B cell (primary cell): ENCODE measurements around the gene BHLHE23. TPM values are rescaled to one million over a fixed set of nuclear protein-coding genes. Genes with fewer than 3 reads are reported as not detected.

Experiments used
- ATAC-seq: fragments of 200-7000 bp; cut with Tn5 transposase; one replicate; pipeline ENCODE4 v1.10.0; 2021; ENCODE audit warnings: low read depth, mild to moderate bottlenecking, moderate number of reproducible peaks, moderate library complexity
- CTCF ChIA-PET: fragments of 350-600 bp; sonication (Branson Sonifier 250); formaldehyde crosslinking; loops from one replicate; lab custom pipeline; 2021; ENCODE audit warnings: antibody characterized with exemption, inconsistent platforms; lab: Charles Lee
- POLR2A ChIA-PET: fragments of 350-600 bp; sonication (Branson Sonifier 250); formaldehyde crosslinking; loops from one replicate; lab custom pipeline; 2021; ENCODE audit warnings: antibody characterized with exemption; lab: Charles Lee
- DNase-seq: peaks from one replicate; pipeline ENCODE4 v3.0.0; 2013
- H2AFZ ChIP-seq: 2 replicates; pipeline ENCODE4 v1.6.1; 2012; ENCODE audit warnings: mild to moderate bottlenecking, low read depth, low read length; ENCODE audit not compliant: insufficient read depth, poor library complexity, severe bottlenecking
- H3K27ac ChIP-seq, 2 donors: 1 replicate in 1 of 2; 2 replicates in 1 of 2; pipeline ENCODE4 v1.5.1; 2012 to 2013; ENCODE audit warnings: low read length in 2 of 2, mild to moderate bottlenecking in 2 of 2, moderate library complexity in 1 of 2
- H3K27me3 ChIP-seq, 4 experiments: fragments of 200-600 bp in 1 of 4; sonication (generic) in 1 of 4; replicated peaks in 1 of 4; 1 replicate in 2 of 4; 2 replicates in 2 of 4; pipeline versions ENCODE4 v1.6.1 to v1.7.0; 2013 to 2016; ENCODE audit warnings: low read length in 3 of 4, mild to moderate bottlenecking in 2 of 4, mixed read lengths in 1 of 4, moderate library complexity in 1 of 4; ENCODE audit not compliant: insufficient read depth in 4 of 4, control insufficient read depth in 3 of 4; ENCODE audit errors: control extremely low read depth in 1 of 4
- H3K36me3 ChIP-seq, 2 experiments: replicated peaks in 1 of 2; 1 replicate in 1 of 2; 2 replicates in 1 of 2; pipeline versions ENCODE4 v1.6.1 to v1.7.1; 2013; ENCODE audit warnings: low read length in 1 of 2; ENCODE audit not compliant: insufficient read depth in 2 of 2, control insufficient read depth in 1 of 2; ENCODE audit errors: control extremely low read depth in 1 of 2, extremely low read depth in 1 of 2
- H3K4me1 ChIP-seq, 2 donors: fragments of 200-600 bp in 1 of 2; sonication (generic) in 1 of 2; 1 replicate in 1 of 2; 2 replicates in 1 of 2; pipeline versions ENCODE4 v1.5.1 to v1.6.1; 2013 to 2017; ENCODE audit warnings: low read length in 2 of 2; ENCODE audit not compliant: control insufficient read depth in 2 of 2, insufficient read depth in 2 of 2
- H3K4me2 ChIP-seq: replicated peaks from 2 replicates; pipeline ENCODE3; 2012; ENCODE audit warnings: mild to moderate bottlenecking, low read depth, low read length; ENCODE audit not compliant: poor library complexity, severe bottlenecking
- H3K4me3 ChIP-seq, 5 experiments: fragments of 200-600 bp in 1 of 5; sonication (generic) in 1 of 5; 1 replicate in 3 of 5; 2 replicates in 2 of 5; pipeline versions ENCODE4 v1.5.1 to v1.7.0; 2011 to 2016; ENCODE audit warnings: low read length in 4 of 5, mild to moderate bottlenecking in 4 of 5, low read depth in 2 of 5, control low read depth in 1 of 5, moderate library complexity in 1 of 5; ENCODE audit not compliant: insufficient read depth in 1 of 5; ENCODE audit errors: control extremely low read depth in 1 of 5, extremely low read depth in 1 of 5
- H3K79me2 ChIP-seq: fragments of 200-600 bp; sonication (generic); one replicate; pipeline ENCODE4 v1.6.0; 2016; ENCODE audit warnings: low read length; ENCODE audit not compliant: control insufficient read depth, insufficient read depth
- H3K9ac ChIP-seq: fragments of 200-600 bp; sonication (generic); 2 replicates; pipeline ENCODE4 v1.6.1; 2017; ENCODE audit warnings: mild to moderate bottlenecking, low read length, moderate library complexity
- H3K9me3 ChIP-seq, 3 donors: one replicate each; pipeline versions ENCODE4 v1.6.1 to v1.7.1; 2013; ENCODE audit warnings: low read length in 2 of 3; ENCODE audit not compliant: control insufficient read depth in 2 of 3, insufficient read depth in 1 of 3; ENCODE audit errors: control extremely low read depth in 1 of 3
- H4K20me1 ChIP-seq: 2 replicates; pipeline ENCODE4 v1.6.0; 2012; ENCODE audit warnings: mild to moderate bottlenecking, low read length; ENCODE audit not compliant: insufficient read depth, control insufficient read depth, poor library complexity, severe bottlenecking
- H3K27ac Mint-ChIP-seq: one replicate; pipeline ENCODE4 v1.8.0; 2021; ENCODE audit warnings: mixed read lengths
- H3K27me3 Mint-ChIP-seq: one replicate; pipeline ENCODE4 v1.8.0; 2021; ENCODE audit warnings: mixed read lengths
- H3K4me1 Mint-ChIP-seq: one replicate; pipeline ENCODE4 v1.8.0; 2021; ENCODE audit warnings: mixed read lengths
- H3K4me3 Mint-ChIP-seq: one replicate; pipeline ENCODE4 v1.8.0; 2021; ENCODE audit warnings: mixed read lengths
- H3K9me3 Mint-ChIP-seq: one replicate; pipeline ENCODE4 v1.8.0; 2022; ENCODE audit warnings: mixed read lengths; ENCODE audit not compliant: insufficient read depth
- EZH2 ChIP-seq: IDR thresholded peaks from 2 replicates; pipeline ENCODE4 v1.6.1; 2012; ENCODE audit warnings: borderline replicate concordance, low read depth, mild to moderate bottlenecking, moderate library complexity, low read length; ENCODE audit not compliant: insufficient read depth, poor library complexity, severe bottlenecking
- WGBS: methylation state at CpG from one replicate; pipeline ENCODE4 v1.1.5; 2013; ENCODE audit warnings: missing lambda C conversion rate; ENCODE audit not compliant: insufficient coverage; 5-methylcytosine and 5-hydroxymethylcytosine counted together
- intact Hi-C: fragments of 100-400 bp; cut with micrococcal nuclease; formaldehyde crosslinking; loops from one replicate; pipeline ENCODE4 v1.10.0; 2022
- polyA plus RNA-seq: library from polyadenylated mRNA; depleted of rRNA; stranded (reverse); fragments of >200 nt; gene quantifications from 2 replicates; pipeline ENCODE4 v1.2.3, GENCODE V29; 2012
- total RNA-seq, 2 donors: library from RNA; stranded (reverse); fragments of 120-200 nt in 1 of 2; gene quantifications; 1 replicate in 1 of 2; 2 replicates in 1 of 2; pipeline versions ENCODE4 v1.2.3 to v1.2.4, GENCODE V29; 2013 to 2022
- TF ChIP-seq, protein P1 (sequence below): fragments of 200-600 bp; IDR thresholded peaks from one replicate; pipeline ENCODE4 v1.8.0; 2022; ENCODE audit warnings: antibody characterized with exemption, mild to moderate bottlenecking

BHLHE23 gene
- total and polyA plus RNA-seq, 2 donors (not counting 1 experiment from before 2014, with no cell fraction given): not detected

DNA sequence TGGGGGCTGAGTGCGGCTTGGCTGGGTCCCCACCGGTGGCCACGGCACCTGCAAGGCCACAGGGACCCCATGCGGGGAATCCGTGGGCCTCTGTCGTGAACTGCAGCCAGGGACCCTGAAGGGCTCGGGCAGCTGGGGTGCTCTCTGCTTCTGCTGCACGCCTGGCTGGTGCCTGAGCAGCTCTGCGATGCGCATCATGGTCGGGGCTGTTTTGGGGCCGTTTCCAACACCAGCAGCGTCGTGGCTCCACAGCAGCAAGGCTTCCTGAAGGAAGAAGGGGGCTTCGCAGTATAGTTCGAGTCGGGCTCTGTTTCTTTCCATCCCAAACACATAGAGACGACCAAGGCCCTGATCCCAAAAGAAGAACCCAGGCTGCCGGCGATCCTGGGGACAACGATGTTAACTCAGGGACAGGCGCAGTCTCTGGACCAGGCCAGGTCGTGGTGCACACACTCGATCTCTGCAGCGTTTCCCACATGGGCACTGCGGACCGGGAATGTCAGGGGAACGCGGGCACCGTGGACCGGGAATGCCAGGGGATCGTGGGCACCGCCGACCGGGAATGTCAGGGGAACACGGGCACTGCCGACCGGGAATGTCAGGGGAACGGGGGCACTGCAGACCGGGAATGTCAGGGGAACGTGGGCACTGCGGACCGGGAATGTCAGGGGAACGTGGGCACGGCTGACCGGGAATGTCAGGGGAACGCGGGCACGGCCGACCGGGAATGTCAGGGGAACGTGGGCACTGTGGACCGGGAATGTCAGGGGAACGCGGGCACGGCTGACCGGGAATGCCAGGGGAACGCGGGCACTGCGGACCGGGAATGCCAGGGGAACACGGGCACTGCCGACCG is 36.8 kb upstream of the BHLHE23 start:
- WGBS: 92% methylated on average over 64 of the region's 64 CpGs
- ChIA-PET POLR2A (no interaction called here), CTCF (no interaction called here)
- ATAC-seq: no peak
- intact Hi-C loops: no loop called here
- Histone ChIP-seq H3K4me1 (no peaks in the 10 kb centered on the region), H3K79me2 (no peaks in the 10 kb centered on the region), H3K4me2 (no peak overlapping the region), H4K20me1 (no peaks in the 10 kb centered on the region), H3K9ac (no peak overlapping the region), H2AFZ (no peak overlapping the region), H3K27ac (no peak overlapping the region), H3K27me3 (peaks cover 0 to 12% (median 3%) of the 10 kb centered on the region in 4 experiments), H3K9me3 (peaks cover 0 to 12% (median 0%) of the 10 kb centered on the region in 3 donors), H3K4me3 (no peak overlapping the region), H3K36me3 (no peaks in the 10 kb centered on the region)
- peaks cover 36% of the 10 kb centered on the region for H3K27me3 Mint-ChIP-seq
- no peak overlapping the region for H3K27ac Mint-ChIP-seq
- no peaks in the 10 kb centered on the region for H3K4me1 Mint-ChIP-seq
- H3K4me3 Mint-ChIP-seq: no peak overlapping the region
- no peaks in the 10 kb centered on the region for H3K9me3 Mint-ChIP-seq
- TF ChIP-seq, protein P1, sequence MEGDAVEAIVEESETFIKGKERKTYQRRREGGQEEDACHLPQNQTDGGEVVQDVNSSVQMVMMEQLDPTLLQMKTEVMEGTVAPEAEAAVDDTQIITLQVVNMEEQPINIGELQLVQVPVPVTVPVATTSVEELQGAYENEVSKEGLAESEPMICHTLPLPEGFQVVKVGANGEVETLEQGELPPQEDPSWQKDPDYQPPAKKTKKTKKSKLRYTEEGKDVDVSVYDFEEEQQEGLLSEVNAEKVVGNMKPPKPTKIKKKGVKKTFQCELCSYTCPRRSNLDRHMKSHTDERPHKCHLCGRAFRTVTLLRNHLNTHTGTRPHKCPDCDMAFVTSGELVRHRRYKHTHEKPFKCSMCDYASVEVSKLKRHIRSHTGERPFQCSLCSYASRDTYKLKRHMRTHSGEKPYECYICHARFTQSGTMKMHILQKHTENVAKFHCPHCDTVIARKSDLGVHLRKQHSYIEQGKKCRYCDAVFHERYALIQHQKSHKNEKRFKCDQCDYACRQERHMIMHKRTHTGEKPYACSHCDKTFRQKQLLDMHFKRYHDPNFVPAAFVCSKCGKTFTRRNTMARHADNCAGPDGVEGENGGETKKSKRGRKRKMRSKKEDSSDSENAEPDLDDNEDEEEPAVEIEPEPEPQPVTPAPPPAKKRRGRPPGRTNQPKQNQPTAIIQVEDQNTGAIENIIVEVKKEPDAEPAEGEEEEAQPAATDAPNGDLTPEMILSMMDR: no peak
- no peak for TF ChIP-seq EZH2
- no peak for DNase-seq

DNA sequence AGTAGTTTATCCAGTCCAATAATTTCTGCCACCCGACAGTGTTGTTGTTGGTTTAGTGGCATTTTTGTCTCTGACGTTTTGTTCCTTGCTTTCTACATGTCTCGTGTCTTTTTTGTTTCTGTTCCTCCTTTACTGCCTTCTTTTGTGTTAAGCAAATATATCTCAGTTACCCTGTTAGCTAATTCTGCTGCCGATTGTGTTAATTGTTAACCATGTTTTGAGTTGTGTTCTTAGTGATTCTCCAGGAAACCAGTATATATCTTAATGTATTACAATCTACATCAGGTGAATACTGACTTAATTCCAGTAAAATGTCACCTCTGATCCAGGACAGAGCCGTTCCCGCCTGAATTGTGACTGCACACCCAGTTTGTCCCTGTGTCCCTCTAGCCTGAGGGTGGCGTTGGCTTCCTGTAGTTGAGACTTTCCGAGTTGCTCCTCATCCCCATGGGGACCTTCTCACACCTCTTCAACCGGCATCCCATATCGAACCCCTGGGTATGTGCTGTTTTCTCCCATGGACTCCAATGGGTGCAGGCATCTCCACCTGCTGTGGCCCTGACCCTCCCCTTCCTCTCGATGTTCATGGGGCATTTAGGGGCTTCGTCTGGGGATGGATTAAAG is 35.8 kb upstream of the BHLHE23 start:
- Histone ChIP-seq H3K9me3 (peaks cover 0 to 2% (median 0%) of the 10 kb centered on the region in 3 donors), H3K27ac (no peak overlapping the region), H3K4me2 (no peak overlapping the region), H2AFZ (no peak overlapping the region), H3K36me3 (no peaks in the 10 kb centered on the region), H3K4me3 (no peak overlapping the region), H3K27me3 (peaks cover 0 to 12% (median 4%) of the 10 kb centered on the region in 4 experiments), H3K4me1 (no peaks in the 10 kb centered on the region), H3K79me2 (no peaks in the 10 kb centered on the region), H4K20me1 (no peaks in the 10 kb centered on the region), H3K9ac (no peak overlapping the region)
- WGBS: 85% methylated on average over 10 of the region's 12 CpGs
- H3K27me3 Mint-ChIP-seq: peaks cover 40% of the 10 kb centered on the region
- ChIA-PET POLR2A (no interaction called here), CTCF (no interaction called here)
- no peak overlapping the region for H3K27ac Mint-ChIP-seq
- TF ChIP-seq, protein P1: no peak
- no peak for TF ChIP-seq EZH2
- intact Hi-C loops: no loop called here
- ATAC-seq (no peak), DNase-seq (no peak)
- H3K4me1 Mint-ChIP-seq: no peaks in the 10 kb centered on the region
- H3K9me3 Mint-ChIP-seq: no peaks in the 10 kb centered on the region
- no peak overlapping the region for H3K4me3 Mint-ChIP-seq
